Stimulated activated CD4-positive, alpha-beta T cell treated with anti-CD3 and anti-CD28 coated beads, Interleukin-1b, Interleukin-23, amount 100 ng/mL, for 24 hours (primary cell): ENCODE measurements around the gene C11orf24.

Source experiments
- DNase-seq, 4 experiments: peaks; one replicate each; pipeline ENCODE4 v3.0.0-alpha.2; 2020; ENCODE audit warnings: low read depth in 4 of 4, low spot score in 1 of 4

Gene C11orf24

GRCh38 chr11:68271023-68271780, 571 bp downstream of the C11orf24 start:
- peak in 2 of 4 experiments; percentile 46 to 55 for DNase-seq

DNA sequence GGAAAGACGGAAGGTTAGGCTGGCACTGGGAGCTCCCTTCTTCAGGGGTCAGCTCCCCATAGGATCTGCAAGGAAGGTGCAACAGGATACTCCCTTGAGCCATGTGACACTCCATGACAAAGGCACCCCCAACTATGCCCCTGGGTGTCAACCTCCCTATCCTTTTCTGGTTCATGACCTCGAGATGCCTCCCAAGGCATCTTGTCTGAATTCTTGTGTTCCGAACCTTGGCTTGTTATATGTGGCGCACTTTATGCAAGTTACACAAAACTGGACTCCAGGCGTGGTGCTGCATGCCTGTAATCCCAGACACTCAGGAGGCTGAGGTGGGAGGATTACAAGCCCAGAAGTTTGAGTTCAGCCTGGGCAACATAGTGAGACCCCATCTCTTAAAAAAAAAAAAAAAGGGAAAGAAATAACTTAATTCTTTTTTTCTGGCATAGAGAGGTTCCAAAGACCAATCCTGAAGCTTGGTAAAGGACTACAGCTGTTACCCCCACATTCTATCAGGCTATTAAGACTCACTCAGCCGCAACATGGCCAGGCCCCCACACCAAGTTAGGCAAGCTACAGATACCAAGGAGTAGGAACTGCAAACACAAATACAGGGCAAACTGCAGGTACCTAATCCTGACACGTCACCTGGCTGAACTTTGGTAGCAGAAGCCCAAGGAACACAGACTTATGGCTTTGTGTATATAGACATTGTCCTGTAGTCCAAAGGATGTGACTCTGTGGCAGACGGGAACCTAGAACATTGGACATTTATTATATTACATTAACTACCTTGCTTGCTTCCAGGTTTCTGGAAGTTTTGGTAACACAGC, 1.4 kb downstream of the C11orf24 start:
- no peak for DNase-seq

DNA sequence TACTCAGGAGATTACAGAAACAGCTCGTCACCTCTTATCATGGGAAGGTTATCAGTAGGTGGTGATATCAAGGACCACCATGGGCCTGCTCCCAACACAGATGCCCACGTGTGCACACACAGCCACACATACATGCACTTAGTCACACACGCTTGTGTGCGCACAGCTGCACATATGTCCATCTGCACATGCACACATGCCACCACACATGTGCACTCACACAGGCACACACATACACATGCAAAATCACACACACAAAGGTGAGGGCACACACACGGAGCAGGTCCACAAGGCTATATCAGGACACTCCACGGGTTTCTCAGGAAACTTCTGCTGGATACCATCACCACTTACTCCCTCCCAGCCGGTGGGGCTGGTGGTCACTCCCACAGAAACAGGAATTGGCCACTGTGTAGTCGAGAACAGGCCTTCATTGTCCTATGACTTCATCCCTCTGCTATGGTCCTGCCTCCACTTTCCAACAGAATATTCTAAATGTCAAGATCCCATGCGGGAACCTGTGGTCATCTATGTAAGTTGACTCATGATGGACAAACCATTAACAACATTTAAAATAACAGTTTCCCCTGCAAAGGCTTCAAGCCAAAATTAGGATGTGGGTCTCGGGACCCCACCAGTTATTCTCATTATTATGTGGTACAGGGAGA, 2.2 kb downstream of the C11orf24 start:
- DNase-seq, result no peak

GRCh38 chr11:68267881-68268240, 3.9 kb downstream of the C11orf24 start:
- no peak for DNase-seq

DNA sequence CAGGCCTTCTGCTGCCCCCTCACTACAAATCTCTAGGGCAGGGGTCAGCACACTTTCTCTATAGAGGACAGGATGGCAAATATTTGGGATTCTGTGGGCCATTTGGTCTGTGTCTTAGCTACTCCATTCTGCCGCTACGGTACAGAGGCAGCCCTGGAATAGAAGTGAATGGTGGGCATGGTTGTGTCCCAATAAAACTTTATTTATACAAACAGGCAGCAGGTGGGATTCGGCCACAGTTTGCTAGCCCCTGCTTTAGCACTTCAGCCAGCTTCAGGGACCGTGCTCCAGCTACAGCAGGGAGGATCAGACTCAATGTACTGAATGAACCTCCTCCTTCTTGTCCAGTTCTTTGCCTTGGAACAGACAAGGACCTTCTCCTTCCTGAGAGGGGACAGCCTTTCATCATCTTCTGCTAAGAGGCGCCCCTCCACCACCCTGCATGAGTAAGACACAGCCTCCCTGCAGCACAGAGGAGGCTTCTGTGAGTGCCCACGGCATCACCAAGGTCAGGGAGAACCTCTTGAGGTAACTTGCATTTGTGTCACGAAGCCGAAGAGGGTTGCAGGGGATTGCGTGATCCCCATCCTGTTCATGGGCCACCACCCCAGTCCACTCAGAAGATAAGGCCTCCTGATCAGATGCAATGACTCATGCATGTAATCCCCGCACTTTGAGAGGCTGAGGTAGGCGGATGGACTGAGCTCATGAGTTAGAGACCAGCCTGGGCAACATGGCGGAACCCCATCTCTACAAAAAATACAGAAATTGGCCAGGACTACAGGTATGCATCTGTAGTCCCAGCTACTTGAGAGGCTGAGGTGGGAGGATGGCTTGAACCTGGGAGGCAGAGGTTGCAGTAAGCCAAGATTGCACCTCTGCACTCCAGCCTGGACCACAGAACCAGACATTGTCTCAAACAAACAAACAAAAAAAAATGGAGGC, 4.6 kb downstream of the C11orf24 start:
- DNase-seq, result no peak

- no peak for DNase-seq
These were observed 5.5 kb downstream of the C11orf24 start for GRCh38 chr11:68266121-68266891.

DNA sequence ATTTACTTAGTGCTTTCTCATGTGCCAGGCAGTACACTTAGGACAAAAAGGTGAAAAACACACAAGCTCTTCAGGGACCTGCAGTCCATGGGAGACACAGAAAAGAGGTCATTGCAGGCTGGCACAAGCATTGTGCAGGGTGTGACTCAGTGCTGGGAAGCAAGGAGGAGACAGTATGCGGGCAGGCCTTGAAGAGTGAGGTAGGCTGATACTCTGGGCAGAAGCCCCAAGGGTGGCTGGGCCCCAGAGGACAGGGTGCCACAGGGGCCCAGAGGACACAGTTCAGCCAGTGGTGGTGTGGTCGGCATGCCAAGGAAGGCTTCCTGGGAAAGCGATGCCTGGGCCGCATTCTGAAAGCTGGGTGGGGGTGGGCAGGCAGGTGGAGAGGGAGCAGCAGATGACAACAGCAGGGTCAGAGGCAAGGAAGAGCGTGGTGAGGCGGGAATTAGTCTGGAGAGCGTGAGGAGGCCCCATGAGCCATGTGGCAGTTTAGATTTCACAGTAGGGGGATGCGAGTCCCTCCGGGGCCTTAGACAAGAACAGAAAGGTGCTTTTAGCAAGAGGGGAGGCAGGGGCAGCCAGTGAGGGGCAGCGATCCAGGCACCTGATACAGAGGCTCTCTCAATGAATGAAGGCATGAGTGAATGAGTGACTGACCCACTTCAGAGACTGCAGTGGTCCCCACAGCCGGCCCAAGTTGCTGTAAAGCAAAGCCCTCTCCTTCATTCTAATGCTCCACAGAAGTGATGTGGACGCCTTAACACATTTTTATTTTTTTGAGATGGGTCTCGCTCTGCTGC, 6.8 kb downstream of the C11orf24 start:
- DNase-seq, result no peak

DNA sequence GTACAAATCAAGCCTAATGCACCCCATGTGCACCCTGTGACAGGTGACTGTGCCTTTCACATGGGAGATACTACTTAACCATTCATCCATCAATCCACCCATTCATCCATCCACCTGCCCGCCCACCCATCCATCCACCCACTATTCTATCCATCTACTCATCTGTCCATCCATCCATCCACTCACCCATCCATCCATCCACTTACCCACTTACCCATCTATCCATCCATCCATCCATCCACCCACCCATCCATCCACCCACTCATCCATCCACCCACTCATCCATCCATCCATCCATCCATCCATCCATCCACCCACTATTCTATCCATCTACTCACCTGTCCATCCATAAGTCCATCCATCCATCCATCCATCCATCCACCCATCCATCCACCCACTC, 7.5 kb downstream of the C11orf24 start:
- no peak for DNase-seq

GRCh38 chr11:68263444-68264035, 8.2 kb downstream of the C11orf24 start:
- DNase-seq, result no peak

DNA sequence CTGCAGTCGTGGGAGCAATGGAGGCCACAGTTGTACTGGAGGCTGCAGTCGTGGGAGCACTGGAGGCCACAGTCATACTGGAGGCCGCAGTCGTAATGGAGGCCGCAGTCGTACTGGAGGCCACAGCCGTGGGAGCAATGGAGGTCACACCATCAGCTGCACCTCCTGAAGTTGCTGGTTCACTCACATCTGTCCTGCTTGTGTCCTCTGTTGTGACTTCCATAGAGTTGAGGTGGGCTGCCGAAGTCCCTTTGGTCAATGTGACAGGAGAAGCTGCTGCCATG, 9.3 kb downstream of the C11orf24 start:
- DNase-seq, result no peak

GRCh38 chr11:68261749-68262543, 9.8 kb downstream of the C11orf24 start:
- no peak for DNase-seq

DNA sequence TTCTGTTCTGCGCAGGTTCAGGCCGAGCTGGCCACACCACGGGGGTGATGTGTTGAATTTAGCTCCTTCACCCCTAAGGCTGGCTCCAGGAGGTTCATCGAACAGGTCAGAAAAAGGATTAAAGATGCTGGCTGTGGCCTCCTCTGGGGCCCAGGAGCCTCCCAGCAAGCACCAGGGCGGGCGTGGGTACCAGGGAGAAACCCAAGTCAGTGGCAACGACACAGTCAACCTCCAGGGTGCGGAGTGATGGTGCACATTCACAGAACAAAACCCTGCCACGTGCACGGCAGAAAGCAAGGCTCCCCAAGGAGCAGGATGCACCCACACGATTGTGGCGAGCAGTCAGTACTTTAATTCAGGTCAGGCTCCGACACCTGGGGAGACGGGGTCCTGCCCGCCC, 10.8 kb downstream of the C11orf24 start:
- DNase-seq, result no peak

- no peak for DNase-seq
These were observed 11.3 kb downstream of the C11orf24 start for GRCh38 chr11:68260484-68260883.

GRCh38 chr11:68259122-68259959, 12.4 kb downstream of the C11orf24 start:
- DNase-seq, result no peak

DNA sequence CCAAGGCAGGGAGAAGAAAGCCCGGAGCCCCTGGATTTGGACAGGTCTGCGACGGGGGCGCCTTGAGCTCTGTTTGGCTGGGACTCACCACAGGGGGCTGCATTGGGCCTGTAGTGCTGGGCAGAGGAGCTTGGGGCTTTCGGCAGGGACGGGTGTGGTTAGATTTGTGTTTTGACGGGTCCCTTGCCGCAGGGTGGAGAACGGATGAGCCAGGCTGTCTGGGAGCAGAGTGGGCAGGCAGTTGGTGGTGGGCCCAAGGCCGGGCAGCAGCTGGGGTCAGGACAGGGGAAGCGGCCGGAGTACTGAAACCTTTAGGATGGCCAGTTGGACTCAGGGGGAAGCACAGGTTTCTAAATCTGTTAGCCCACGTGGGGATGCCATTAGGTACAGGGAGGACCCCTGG, 13.4 kb downstream of the C11orf24 start:
- no peak for DNase-seq

DNA sequence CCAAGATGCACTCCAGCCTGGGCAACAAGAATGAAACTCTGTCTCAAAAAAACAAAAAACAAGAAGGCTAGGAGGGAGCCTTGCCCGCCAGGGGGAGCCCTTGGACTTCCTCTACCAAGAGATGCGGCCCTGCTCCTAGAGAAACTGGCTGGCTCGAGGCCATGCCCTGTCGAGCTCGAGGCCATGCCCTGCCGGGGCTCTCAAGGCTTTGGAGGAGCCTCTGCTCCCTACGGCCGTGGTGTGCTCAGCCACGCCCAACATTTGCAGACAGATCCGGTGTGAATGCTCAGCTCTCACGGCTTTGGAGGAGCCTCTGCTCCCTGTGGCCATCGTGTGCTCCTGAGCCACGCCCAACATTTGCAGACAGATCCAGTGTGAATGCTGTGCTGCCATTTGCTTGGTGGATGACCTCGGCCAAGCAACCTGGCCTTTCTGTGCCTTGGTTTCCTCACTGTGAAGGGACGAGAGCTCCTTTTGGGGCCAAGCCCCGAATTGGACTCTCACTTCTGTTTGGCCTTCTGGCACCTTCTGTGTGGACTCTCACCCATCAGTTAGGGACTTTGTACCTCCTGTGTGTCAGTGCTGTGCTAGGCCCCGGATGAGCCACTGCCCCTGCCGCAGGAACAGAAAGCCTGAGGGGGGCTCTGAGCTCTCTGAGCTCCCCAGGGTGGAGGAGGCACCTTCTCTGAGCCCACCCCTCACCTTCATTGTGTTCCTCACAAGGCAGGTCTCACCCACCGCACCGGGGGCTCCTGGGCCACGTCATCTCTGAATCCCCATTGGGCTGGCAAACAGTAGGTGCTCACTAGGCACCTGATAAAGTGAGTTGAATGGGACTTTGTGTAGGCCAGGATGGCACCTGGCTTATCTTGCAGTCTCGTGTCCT, 14.1 kb downstream of the C11orf24 start:
- peak; percentile 90 to 93 (median 90) for DNase-seq
